H1 (cell line): Measurements from ENCODE around the gene TRIB2. TPM values are rescaled to one million over a fixed set of nuclear protein-coding genes. Genes with fewer than 3 reads are reported as not detected.

Experiments
- KDM5A ChIP-seq: fragments of 200-600 bp; IDR thresholded peaks from 2 replicates; pipeline ENCODE4 v1.7.1; 2012; ENCODE audit warnings: mild to moderate bottlenecking, low read length, inconsistent platforms, mixed read lengths
- PHF8 ChIP-seq: fragments of 200-600 bp; sonication (generic); conservative IDR thresholded peaks from 2 replicates; pipeline ENCODE4 v1.7.1; 2012; ENCODE audit warnings: low read depth, mild to moderate bottlenecking, inconsistent platforms, low read length, moderate library complexity
- POLR2AphosphoS5 ChIP-seq: IDR thresholded peaks from 2 replicates; pipeline ENCODE4 v1.6.1; 2011; ENCODE audit warnings: low read depth, low read length
- SAP30 ChIP-seq: fragments of 300-600 bp; sonication (generic); IDR thresholded peaks from 2 replicates; pipeline ENCODE4 v1.7.1; 2012; ENCODE audit warnings: low read length, moderate library complexity, mild to moderate bottlenecking, inconsistent platforms; ENCODE audit not compliant: insufficient read depth, insufficient replicate concordance
- SIX5 ChIP-seq: IDR thresholded peaks from 2 replicates; pipeline ENCODE4 v1.6.1; 2011; ENCODE audit warnings: mild to moderate bottlenecking, low read depth, low read length
- SRF ChIP-seq: IDR thresholded peaks from 2 replicates; pipeline ENCODE4 v1.6.1; 2011; ENCODE audit warnings: mild to moderate bottlenecking, low read depth, low read length, moderate library complexity
- polyA plus RNA-seq, 7 experiments: library from polyadenylated mRNA; depleted of rRNA in 3 of 7; stranded (reverse) in 5 of 7; unstranded in 2 of 7; fragments of >200 nt in 5 of 7; fragments of 200-250 nt in 2 of 7; gene quantifications; 1 replicate in 5 of 7; 2 replicates in 1 of 7; 4 replicates in 1 of 7; pipeline versions ENCODE4 v1.2.1 to v1.2.3, GENCODE V29; 2011 to 2013; ENCODE audit warnings: missing spikeins in 2 of 7, mixed read lengths in 2 of 7
- total RNA-seq: library from RNA; stranded (reverse); fragmentation: NEBNext Ultra II Directional; extraction: Animal tissue kit (Norgen Biotek cat#: 25700); gene quantifications from 2 replicates; pipeline ENCODE4 v1.2.1, GENCODE V29; 2021
- TF ChIP-seq, protein P1 (sequence below): IDR thresholded peaks from 2 replicates; pipeline ENCODE4 v1.6.1; 2012; ENCODE audit warnings: inconsistent platforms
- TF ChIP-seq, protein P2 (sequence below), 3 experiments: IDR thresholded peaks; 1 replicate in 2 of 3; 2 replicates in 1 of 3; pipeline versions ENCODE4 v1.5.1 to v1.6.1; 2011; ENCODE audit warnings: low read length in 3 of 3, mild to moderate bottlenecking in 3 of 3, inconsistent platforms in 2 of 3, low read depth in 1 of 3, moderate library complexity in 1 of 3; ENCODE audit not compliant: insufficient read depth in 1 of 3; ENCODE audit errors: control extremely low read depth in 1 of 3

TRIB2 gene
- total and polyA plus RNA-seq, 2 of the 8 experiments (the other 6 are each of a cell fraction or from before 2014, with no cell fraction given), result 40.8 to 57.0 TPM

DNA sequence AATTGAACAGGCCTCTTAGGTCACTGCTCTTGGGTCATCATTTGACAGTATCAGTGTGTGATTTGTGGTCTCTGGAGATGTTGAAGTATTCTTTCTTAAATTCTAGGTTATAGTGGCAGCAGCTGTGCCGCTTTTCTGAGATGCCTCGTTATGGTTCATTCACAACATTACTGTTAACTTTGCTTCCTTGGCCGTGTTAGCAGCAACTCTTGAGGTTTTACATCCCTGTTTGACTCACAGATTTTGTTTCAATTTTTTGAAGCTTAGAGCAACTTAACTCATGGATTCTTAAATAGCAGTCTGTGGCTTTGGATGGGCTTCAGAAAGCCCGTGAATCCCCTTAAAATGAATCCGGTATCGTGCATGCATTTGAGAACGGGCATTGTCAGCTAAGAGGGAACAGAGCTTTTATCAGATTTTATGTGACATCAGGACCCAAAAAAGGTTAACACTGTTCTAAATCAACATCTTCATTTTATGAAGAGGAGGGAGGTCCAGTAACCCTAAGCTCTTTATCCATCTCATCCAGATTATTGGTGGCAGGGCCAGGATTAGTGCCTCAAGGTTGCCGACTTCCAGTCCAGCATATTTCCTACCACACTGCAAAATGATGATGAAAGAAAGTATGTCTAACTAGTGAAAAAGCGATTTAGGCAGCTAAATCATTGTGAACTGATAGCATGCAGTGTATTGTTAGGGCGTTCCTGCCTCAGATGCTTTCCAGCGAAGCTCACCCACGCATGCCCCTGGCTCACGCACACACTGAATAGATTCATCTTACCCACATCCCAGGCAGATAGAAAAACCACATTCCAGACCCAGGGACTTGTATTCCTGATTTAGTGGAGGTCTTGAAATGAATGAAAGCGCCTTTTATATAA lies 5.1 kb downstream of the TRIB2 start (continued):
- TF ChIP-seq, protein P1, sequence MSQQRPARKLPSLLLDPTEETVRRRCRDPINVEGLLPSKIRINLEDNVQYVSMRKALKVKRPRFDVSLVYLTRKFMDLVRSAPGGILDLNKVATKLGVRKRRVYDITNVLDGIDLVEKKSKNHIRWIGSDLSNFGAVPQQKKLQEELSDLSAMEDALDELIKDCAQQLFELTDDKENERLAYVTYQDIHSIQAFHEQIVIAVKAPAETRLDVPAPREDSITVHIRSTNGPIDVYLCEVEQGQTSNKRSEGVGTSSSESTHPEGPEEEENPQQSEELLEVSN, result no peak
- TF ChIP-seq SIX5, result no peak
- TF ChIP-seq POLR2AphosphoS5, result no peak
- TF ChIP-seq KDM5A, result no peak
- no peak for TF ChIP-seq PHF8
- TF ChIP-seq SAP30, result no peak
- TF ChIP-seq SRF, result no peak
- TF ChIP-seq, protein P2, sequence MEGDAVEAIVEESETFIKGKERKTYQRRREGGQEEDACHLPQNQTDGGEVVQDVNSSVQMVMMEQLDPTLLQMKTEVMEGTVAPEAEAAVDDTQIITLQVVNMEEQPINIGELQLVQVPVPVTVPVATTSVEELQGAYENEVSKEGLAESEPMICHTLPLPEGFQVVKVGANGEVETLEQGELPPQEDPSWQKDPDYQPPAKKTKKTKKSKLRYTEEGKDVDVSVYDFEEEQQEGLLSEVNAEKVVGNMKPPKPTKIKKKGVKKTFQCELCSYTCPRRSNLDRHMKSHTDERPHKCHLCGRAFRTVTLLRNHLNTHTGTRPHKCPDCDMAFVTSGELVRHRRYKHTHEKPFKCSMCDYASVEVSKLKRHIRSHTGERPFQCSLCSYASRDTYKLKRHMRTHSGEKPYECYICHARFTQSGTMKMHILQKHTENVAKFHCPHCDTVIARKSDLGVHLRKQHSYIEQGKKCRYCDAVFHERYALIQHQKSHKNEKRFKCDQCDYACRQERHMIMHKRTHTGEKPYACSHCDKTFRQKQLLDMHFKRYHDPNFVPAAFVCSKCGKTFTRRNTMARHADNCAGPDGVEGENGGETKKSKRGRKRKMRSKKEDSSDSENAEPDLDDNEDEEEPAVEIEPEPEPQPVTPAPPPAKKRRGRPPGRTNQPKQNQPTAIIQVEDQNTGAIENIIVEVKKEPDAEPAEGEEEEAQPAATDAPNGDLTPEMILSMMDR (IDR thresholded peaks at IDR 0.05; ENCODE audit: control extremely low read depth in 1 of 3, insufficient read depth in 1 of 3, low read depth in 1 of 3, low read length in 3 of 3), result no peak
